ENCODE data around the gene APEX1. TPM values are rescaled to one million over a fixed set of nuclear protein-coding genes. Genes with fewer than 3 reads are reported as not detected.

APEX1 gene
- polyA plus RNA-seq (2013, experiment 1 of 2): 373 TPM
- polyA plus RNA-seq (2013, experiment 2 of 2): 368 TPM

DNA sequence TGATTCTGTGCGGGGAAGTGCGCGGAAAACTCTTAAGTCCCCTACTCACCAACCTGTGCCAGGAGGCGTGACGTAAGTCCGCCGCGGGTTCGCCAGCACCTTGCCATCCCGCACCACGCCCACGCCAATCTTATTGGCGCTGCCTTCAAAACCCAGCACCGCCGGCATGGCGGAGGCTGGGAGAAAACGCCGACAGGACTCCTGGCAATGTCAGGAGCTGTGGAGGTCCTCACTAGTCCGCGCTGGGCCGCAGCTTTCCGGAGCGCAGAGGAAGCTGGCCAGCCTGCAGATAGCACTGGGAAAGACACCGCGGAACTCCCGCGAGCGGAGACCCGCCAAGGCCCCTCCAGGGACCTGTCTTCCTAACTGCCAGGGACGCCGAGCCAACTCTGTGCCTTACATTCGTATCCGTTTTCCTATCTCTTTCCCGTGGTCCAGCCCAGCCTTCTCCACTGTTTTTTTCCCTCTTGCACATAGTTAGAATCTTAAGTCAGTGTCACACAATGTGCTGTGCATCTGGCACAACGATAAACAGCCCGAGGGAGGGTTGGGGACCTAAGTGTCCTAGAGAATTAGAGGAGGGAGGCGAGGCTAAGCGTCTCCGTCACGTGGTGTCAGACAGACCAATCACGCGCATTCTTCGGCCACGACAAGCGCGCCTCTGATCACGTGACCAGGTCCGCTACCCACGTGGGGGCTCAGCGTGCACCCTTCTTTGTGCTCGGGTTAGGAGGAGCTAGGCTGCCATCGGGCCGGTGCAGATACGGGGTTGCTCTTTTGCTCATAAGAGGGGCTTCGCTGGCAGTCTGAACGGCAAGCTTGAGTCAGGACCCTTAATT lies at the start of gene APEX1, which contains the start of gene OSGEP:
Gene APEX1, plus strand, starts transcription at position 711 of the 839 bp plus-strand sequence. CDS start 420 bp downstream, outside the sequence.
Gene OSGEP, minus strand, starts transcription at position 297 of the 839 bp plus-strand sequence. Its CDS starts 129 bp downstream, at position 168.
- H3K4ac ChIP-seq (ENCODE audit: low read length): no peak within 1 kb of the TSS
- no peak within 1 kb of the TSS for H4K91ac ChIP-seq (ENCODE audit: low read depth, low read length, poor library complexity)
- H3K18ac ChIP-seq (ENCODE audit: low read length): peak within 1 kb of the TSS; percentile 97
- no peak within 1 kb of the TSS for H2AK5ac ChIP-seq (ENCODE audit: low read depth, low read length)
- H3K4me2 ChIP-seq (ENCODE audit: insufficient read depth, low read length, poor library complexity, severe bottlenecking): peak within 1 kb of the TSS; percentile 69
- no peak within 1 kb of the TSS for H3K14ac ChIP-seq (ENCODE audit: low read length)
- H3K27ac ChIP-seq (replicated peaks; ENCODE audit: low read length): peak within 1 kb of the TSS; percentile 93
- H3K27me3 ChIP-seq (ENCODE audit: control insufficient read depth in 3 of 3, insufficient read depth in 3 of 3, low read depth in 1 of 3, low read length in 3 of 3): no peaks in the 10 kb centered on the region
- H2BK15ac ChIP-seq (ENCODE audit: low read length): peak within 1 kb of the TSS; percentile 55
- peaks cover 43 to 72% of the 10 kb centered on the region in 2 donors for H3K36me3 ChIP-seq (replicated peaks in 1 of 2; ENCODE audit: control insufficient read depth in 2 of 2, insufficient read depth in 2 of 2, low read length in 2 of 2)
- H2BK12ac ChIP-seq (ENCODE audit: low read length): no peak within 1 kb of the TSS
- H3K9ac ChIP-seq (ENCODE audit: low read depth, low read length, poor library complexity): peak within 1 kb of the TSS; percentile 93
- DNase-seq (ENCODE audit: low spot score): peak; percentile 98
- H3K4me1 ChIP-seq (ENCODE audit: control insufficient read depth in 2 of 2, insufficient read depth in 1 of 2, low read depth in 1 of 2, low read length in 2 of 2): peaks cover 0 to 9% of the 10 kb centered on the region in 2 donors
- H3K79me1 ChIP-seq (ENCODE audit: low read depth, low read length): peaks cover 1% of the 10 kb centered on the region
- no peak within 1 kb of the TSS for H2BK120ac ChIP-seq (ENCODE audit: low read depth, low read length)
- no CpG with 5 or more reads among the region's 56 CpGs for WGBS, 2 donors (ENCODE audit: extremely low coverage in 2 of 2, insufficient read length in 2 of 2, insufficient replicate concordance in 1 of 2)
- peak within 1 kb of the TSS; percentile 87 for H2AFZ ChIP-seq (ENCODE audit: low read length)
- H3K4me3 ChIP-seq (ENCODE audit: low read length in 2 of 2): peak within 1 kb of the TSS; percentile 79 to 94
- H2BK5ac ChIP-seq (ENCODE audit: low read length): peak within 1 kb of the TSS; percentile 84
- peak within 1 kb of the TSS; percentile 78 for H3K23ac ChIP-seq (ENCODE audit: low read depth, low read length, poor library complexity)
- H4K8ac ChIP-seq (ENCODE audit: low read depth, low read length): peak within 1 kb of the TSS; percentile 31
- H3K9me3 ChIP-seq (replicated peaks in 1 of 2; ENCODE audit: control insufficient read depth in 2 of 2, insufficient read depth in 1 of 2, low read depth in 1 of 2, low read length in 2 of 2): no peaks in the 10 kb centered on the region

DNA sequence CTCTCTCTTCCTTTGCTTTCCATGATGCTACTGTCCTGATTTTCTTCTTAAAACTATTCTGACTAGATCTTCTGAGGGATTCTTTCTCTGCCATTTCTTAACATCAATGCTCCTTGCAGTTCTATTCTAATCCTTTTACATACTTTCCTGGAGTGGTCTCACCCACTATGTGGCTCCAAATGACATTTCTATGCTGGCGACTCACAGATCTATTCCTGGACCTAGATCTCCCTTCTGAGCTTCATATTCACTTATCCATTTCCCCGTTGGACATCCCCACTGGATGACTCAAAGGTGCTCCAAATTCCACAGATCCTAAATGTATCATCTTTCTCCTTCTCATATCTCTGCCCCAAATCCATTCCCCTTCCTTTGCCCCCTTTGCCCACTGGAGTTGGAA lies 45.8 kb upstream of the APEX1 start:
- H2BK120ac ChIP-seq (ENCODE audit: low read depth, low read length): no peak overlapping the region
- H3K9ac ChIP-seq (ENCODE audit: low read depth, low read length, poor library complexity): no peak overlapping the region
- no peak overlapping the region for H4K91ac ChIP-seq (ENCODE audit: low read depth, low read length, poor library complexity)
- H3K36me3 ChIP-seq (replicated peaks in 1 of 2; ENCODE audit: control insufficient read depth in 2 of 2, insufficient read depth in 2 of 2, low read length in 2 of 2): peaks cover 8 to 38% of the 10 kb centered on the region in 2 donors
- no peak overlapping the region for H2BK12ac ChIP-seq (ENCODE audit: low read length)
- no peak overlapping the region for H3K14ac ChIP-seq (ENCODE audit: low read length)
- no peak overlapping the region for H2AK5ac ChIP-seq (ENCODE audit: low read depth, low read length)
- H3K4me1 ChIP-seq (ENCODE audit: control insufficient read depth in 2 of 2, insufficient read depth in 1 of 2, low read depth in 1 of 2, low read length in 2 of 2): no peaks in the 10 kb centered on the region
- no peak overlapping the region for H3K27ac ChIP-seq (replicated peaks; ENCODE audit: low read length)
- no peak for DNase-seq (ENCODE audit: low spot score)
- H3K4me3 ChIP-seq (ENCODE audit: low read length in 2 of 2): no peak overlapping the region
- no peak overlapping the region for H3K4ac ChIP-seq (ENCODE audit: low read length)
- no peaks in the 10 kb centered on the region for H3K9me3 ChIP-seq (replicated peaks in 1 of 2; ENCODE audit: control insufficient read depth in 2 of 2, insufficient read depth in 1 of 2, low read depth in 1 of 2, low read length in 2 of 2)
- no peaks in the 10 kb centered on the region for H3K27me3 ChIP-seq (ENCODE audit: control insufficient read depth in 3 of 3, insufficient read depth in 3 of 3, low read depth in 1 of 3, low read length in 3 of 3)
- H3K4me2 ChIP-seq (ENCODE audit: insufficient read depth, low read length, poor library complexity, severe bottlenecking): no peak overlapping the region
- H3K23ac ChIP-seq (ENCODE audit: low read depth, low read length, poor library complexity): no peak overlapping the region
- H3K79me1 ChIP-seq (ENCODE audit: low read depth, low read length): no peaks in the 10 kb centered on the region
- H4K8ac ChIP-seq (ENCODE audit: low read depth, low read length): no peak overlapping the region
- H2BK5ac ChIP-seq (ENCODE audit: low read length): no peak overlapping the region
- H2BK15ac ChIP-seq (ENCODE audit: low read length): no peak overlapping the region
- H3K18ac ChIP-seq (ENCODE audit: low read length): no peak overlapping the region
- no CpG with 5 or more reads among the region's 2 CpGs for WGBS, 2 donors (ENCODE audit: extremely low coverage in 2 of 2, insufficient read length in 2 of 2, insufficient replicate concordance in 1 of 2)
- H2AFZ ChIP-seq (ENCODE audit: low read length): no peak overlapping the region

DNA sequence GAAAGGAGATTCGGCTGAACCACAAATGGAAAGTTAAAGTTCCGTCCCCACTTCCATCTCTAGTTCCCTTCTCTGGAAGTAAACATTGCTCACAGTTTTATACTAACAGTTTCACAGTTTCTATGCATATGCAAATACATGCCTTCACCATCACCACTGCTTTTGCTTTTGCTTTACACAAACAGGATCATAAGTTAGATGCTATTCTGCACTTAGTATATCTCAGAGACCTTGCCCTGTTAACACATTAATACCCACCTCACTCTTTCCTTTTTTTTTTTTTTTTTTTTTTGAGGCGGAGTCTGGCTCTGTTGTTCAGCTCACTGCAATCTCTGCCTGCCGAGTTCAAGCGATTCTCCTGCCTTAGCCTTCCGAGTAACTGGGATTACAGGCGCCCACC lies 42.6 kb upstream of the APEX1 start:
- Histone ChIP-seq H3K9ac (ENCODE audit: low read depth, low read length, poor library complexity) (no peak overlapping the region), H3K4me2 (ENCODE audit: insufficient read depth, low read length, poor library complexity, severe bottlenecking) (peak overlapping the region; percentile 69), H3K36me3 (replicated peaks in 1 of 2; ENCODE audit: control insufficient read depth in 2 of 2, insufficient read depth in 2 of 2, low read length in 2 of 2) (peaks cover 3 to 10% of the 10 kb centered on the region in 2 donors), H4K8ac (ENCODE audit: low read depth, low read length) (no peak overlapping the region), H3K4ac (ENCODE audit: low read length) (no peak overlapping the region), H2BK12ac (ENCODE audit: low read length) (no peak overlapping the region), H2BK15ac (ENCODE audit: low read length) (no peak overlapping the region), H3K4me3 (ENCODE audit: low read length in 2 of 2) (peak overlapping the region; percentile 86 to 89), H3K4me1 (ENCODE audit: control insufficient read depth in 2 of 2, insufficient read depth in 1 of 2, low read depth in 1 of 2, low read length in 2 of 2) (peaks cover 0 to 2% of the 10 kb centered on the region in 2 donors), H3K9me3 (replicated peaks in 1 of 2; ENCODE audit: control insufficient read depth in 2 of 2, insufficient read depth in 1 of 2, low read depth in 1 of 2, low read length in 2 of 2) (no peaks in the 10 kb centered on the region), H3K18ac (ENCODE audit: low read length) (no peak overlapping the region), H3K27ac (replicated peaks; ENCODE audit: low read length) (no peak overlapping the region), H2BK5ac (ENCODE audit: low read length) (no peak overlapping the region), H2AFZ (ENCODE audit: low read length) (peak overlapping the region; percentile 99), H3K79me1 (ENCODE audit: low read depth, low read length) (no peaks in the 10 kb centered on the region), H3K27me3 (ENCODE audit: control insufficient read depth in 3 of 3, insufficient read depth in 3 of 3, low read depth in 1 of 3, low read length in 3 of 3) (no peaks in the 10 kb centered on the region), H2BK120ac (ENCODE audit: low read depth, low read length) (no peak overlapping the region), H3K14ac (ENCODE audit: low read length) (no peak overlapping the region), H3K23ac (ENCODE audit: low read depth, low read length, poor library complexity) (no peak overlapping the region), H2AK5ac (ENCODE audit: low read depth, low read length) (no peak overlapping the region), H4K91ac (ENCODE audit: low read depth, low read length, poor library complexity) (no peak overlapping the region)
- no peak for DNase-seq (ENCODE audit: low spot score)
- no CpG with 5 or more reads among the region's 7 CpGs for WGBS, 2 donors (ENCODE audit: extremely low coverage in 2 of 2, insufficient read length in 2 of 2, insufficient replicate concordance in 1 of 2)
